Fibroblast of lung (primary cell): Measurements from ENCODE around the gene GPR137. TPM values are rescaled to one million over a fixed set of nuclear protein-coding genes. Genes with fewer than 3 reads are reported as not detected.

Experiments
- DNase-seq, 2 donors: peaks; one replicate each; pipeline versions ENCODE4 v3.0.0 to v3.0.0-alpha.2; 2010; ENCODE audit warnings: low read depth in 2 of 2
- H2AFZ ChIP-seq: 2 replicates; pipeline ENCODE4 v1.5.1; 2012; ENCODE audit warnings: low read length, control low read depth, inconsistent platforms
- H3K27ac ChIP-seq: 2 replicates; pipeline ENCODE4 v1.5.1; 2011; ENCODE audit warnings: low read length, control low read depth; ENCODE audit not compliant: insufficient read depth
- H3K27me3 ChIP-seq: 2 replicates; pipeline ENCODE4 v1.5.1; 2011; ENCODE audit warnings: mild to moderate bottlenecking, low read length; ENCODE audit not compliant: control insufficient read depth, insufficient read depth
- H3K36me3 ChIP-seq: 2 replicates; pipeline ENCODE4 v1.5.1; 2011; ENCODE audit warnings: low read length; ENCODE audit not compliant: control insufficient read depth, insufficient read depth
- H3K4me1 ChIP-seq: 2 replicates; pipeline ENCODE4 v1.5.1; 2011; ENCODE audit warnings: low read length; ENCODE audit not compliant: control insufficient read depth, insufficient read depth; ENCODE audit errors: extremely low read depth
- H3K4me2 ChIP-seq: 2 replicates; pipeline ENCODE4 v1.5.1; 2011; ENCODE audit warnings: low read length, control low read depth; ENCODE audit not compliant: insufficient read depth; ENCODE audit errors: extremely low read depth
- H3K4me3 ChIP-seq, 4 experiments: fragments of 200-600 bp in 1 of 4; sonication (generic) in 1 of 4; replicated peaks in 1 of 4; 2 replicates each; pipeline ENCODE4 v1.5.1; 2011 to 2016; ENCODE audit warnings: low read length in 4 of 4, low read depth in 3 of 4, mild to moderate bottlenecking in 3 of 4, control low read depth in 2 of 4, inconsistent platforms in 1 of 4, mixed read lengths in 1 of 4; ENCODE audit not compliant: insufficient read depth in 1 of 4; ENCODE audit errors: control extremely low read depth in 1 of 4
- H3K79me2 ChIP-seq: 2 replicates; pipeline ENCODE4 v1.5.1; 2012; ENCODE audit warnings: mild to moderate bottlenecking, low read length, inconsistent platforms; ENCODE audit not compliant: control insufficient read depth, insufficient read depth
- H3K9ac ChIP-seq: 2 replicates; pipeline ENCODE4 v1.5.1; 2011; ENCODE audit warnings: mild to moderate bottlenecking, low read length, control low read depth; ENCODE audit not compliant: insufficient read depth
- H3K9me3 ChIP-seq: 2 replicates; pipeline ENCODE4 v1.5.1; 2012; ENCODE audit warnings: low read depth, low read length; ENCODE audit not compliant: control insufficient read depth, insufficient read depth
- H4K20me1 ChIP-seq: 2 replicates; pipeline ENCODE4 v1.5.1; 2011; ENCODE audit warnings: low read length; ENCODE audit not compliant: control insufficient read depth, insufficient read depth; ENCODE audit errors: extremely low read depth
- EZH2 ChIP-seq: IDR thresholded peaks from 2 replicates; pipeline ENCODE4 v1.5.1; 2012; ENCODE audit warnings: low read length, control low read depth, mild to moderate bottlenecking; ENCODE audit errors: missing control alignments
- polyA plus RNA-seq, 2 donors: library from polyadenylated mRNA; depleted of rRNA in 1 of 2; stranded (reverse) in 1 of 2; unstranded in 1 of 2; fragments of >200 nt; gene quantifications; 2 replicates each; pipeline ENCODE4 v1.2.1, GENCODE V29; 2011 to 2012; ENCODE audit warnings: missing spikeins in 1 of 2
- total RNA-seq: library from RNA; depleted of rRNA; stranded (reverse); fragments of >200 nt; gene quantifications from 2 replicates; pipeline ENCODE4 v1.2.1, GENCODE V29; 2014
- TF ChIP-seq, protein P1 (sequence below), 2 donors: IDR thresholded peaks in 1 of 2; conservative IDR thresholded peaks in 1 of 2; 1 replicate in 1 of 2; 2 replicates in 1 of 2; pipeline ENCODE4 v1.5.1; 2011 to 2012; ENCODE audit warnings: low read length in 2 of 2, control low read depth in 1 of 2, inconsistent platforms in 1 of 2, low read depth in 1 of 2, mild to moderate bottlenecking in 1 of 2

GPR137 gene
- total and polyA plus RNA-seq, 2 donors (not counting 1 experiment from before 2014, with no cell fraction given), result 10.7 to 10.9 TPM

DNA sequence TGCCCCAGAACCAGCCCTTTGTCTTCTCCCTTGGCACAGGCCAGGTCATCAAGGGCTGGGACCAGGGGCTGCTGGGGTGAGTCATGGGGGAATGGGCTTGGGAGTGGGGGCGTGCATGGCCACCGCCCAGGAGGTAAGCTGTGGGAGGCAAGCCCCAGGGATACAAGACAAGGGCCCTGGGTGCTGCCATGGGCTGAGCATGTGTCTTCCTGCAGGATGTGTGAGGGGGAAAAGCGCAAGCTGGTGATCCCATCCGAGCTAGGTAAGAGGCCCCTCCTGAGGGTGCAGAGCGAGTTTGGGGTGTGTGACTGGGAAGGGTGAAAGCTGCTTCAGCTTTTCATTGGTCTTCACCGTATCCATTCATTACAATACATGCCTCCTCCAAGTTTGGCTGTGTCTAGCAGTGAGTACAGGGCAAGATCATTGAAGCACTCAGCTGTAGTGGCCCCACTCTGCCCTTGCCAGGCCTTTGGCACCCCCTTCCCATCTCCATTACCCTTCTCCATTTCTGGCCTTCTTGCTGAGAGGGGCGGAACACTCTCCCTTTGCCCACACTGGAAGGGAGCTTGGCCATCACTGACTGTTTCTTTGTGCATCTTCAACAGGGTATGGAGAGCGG, 42.3 kb upstream of the GPR137 start:
- TF ChIP-seq EZH2, result no peak
- TF ChIP-seq, protein P1, sequence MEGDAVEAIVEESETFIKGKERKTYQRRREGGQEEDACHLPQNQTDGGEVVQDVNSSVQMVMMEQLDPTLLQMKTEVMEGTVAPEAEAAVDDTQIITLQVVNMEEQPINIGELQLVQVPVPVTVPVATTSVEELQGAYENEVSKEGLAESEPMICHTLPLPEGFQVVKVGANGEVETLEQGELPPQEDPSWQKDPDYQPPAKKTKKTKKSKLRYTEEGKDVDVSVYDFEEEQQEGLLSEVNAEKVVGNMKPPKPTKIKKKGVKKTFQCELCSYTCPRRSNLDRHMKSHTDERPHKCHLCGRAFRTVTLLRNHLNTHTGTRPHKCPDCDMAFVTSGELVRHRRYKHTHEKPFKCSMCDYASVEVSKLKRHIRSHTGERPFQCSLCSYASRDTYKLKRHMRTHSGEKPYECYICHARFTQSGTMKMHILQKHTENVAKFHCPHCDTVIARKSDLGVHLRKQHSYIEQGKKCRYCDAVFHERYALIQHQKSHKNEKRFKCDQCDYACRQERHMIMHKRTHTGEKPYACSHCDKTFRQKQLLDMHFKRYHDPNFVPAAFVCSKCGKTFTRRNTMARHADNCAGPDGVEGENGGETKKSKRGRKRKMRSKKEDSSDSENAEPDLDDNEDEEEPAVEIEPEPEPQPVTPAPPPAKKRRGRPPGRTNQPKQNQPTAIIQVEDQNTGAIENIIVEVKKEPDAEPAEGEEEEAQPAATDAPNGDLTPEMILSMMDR (conservative IDR thresholded peaks at IDR 0.05 in 1 of 2, IDR thresholded peaks at IDR 0.05 in 1 of 2; ENCODE audit: low read depth in 1 of 2, low read length in 2 of 2), result no peak
- Histone ChIP-seq H3K4me3 (peak overlapping the region in 1 of 4 experiments; percentile 92), H3K4me2 (no peak overlapping the region), H3K79me2 (peaks cover 38% of the 10 kb centered on the region), H3K4me1 (peaks cover 23% of the 10 kb centered on the region), H3K36me3 (peaks cover 7% of the 10 kb centered on the region), H4K20me1 (no peaks in the 10 kb centered on the region), H3K27ac (no peak overlapping the region), H3K9ac (no peak overlapping the region), H3K9me3 (no peaks in the 10 kb centered on the region), H2AFZ (no peak overlapping the region), H3K27me3 (no peaks in the 10 kb centered on the region)
- DNase-seq, result no peak

DNA sequence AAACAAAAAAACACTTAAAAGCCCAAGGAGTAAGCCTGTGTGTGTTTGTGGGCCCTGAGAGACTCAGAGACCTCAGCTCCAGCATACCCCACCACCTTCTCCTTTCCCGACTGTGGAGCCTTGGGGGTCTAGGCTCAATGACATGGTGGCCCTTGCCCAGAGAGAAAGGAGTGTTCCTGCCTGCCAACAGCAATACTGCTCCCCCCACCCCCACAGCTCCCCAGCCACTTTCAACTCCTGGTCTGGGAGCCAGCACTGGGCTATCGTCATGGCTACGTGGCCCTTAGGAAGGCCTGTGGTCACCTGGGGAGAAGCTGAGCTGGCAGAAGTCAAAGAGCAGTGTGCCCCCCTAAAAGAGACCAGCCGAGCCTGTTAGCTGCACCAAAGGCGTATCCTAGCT, 41.5 kb upstream of the GPR137 start:
- Histone ChIP-seq H3K9ac (no peak overlapping the region), H3K79me2 (peaks cover 38% of the 10 kb centered on the region), H3K9me3 (no peaks in the 10 kb centered on the region), H3K27me3 (no peaks in the 10 kb centered on the region), H3K4me3 (peak overlapping the region in 1 of 4 experiments; percentile 25), H3K36me3 (peaks cover 4% of the 10 kb centered on the region), H3K27ac (peak overlapping the region; percentile 8), H3K4me1 (peaks cover 23% of the 10 kb centered on the region), H4K20me1 (no peaks in the 10 kb centered on the region), H2AFZ (no peak overlapping the region), H3K4me2 (no peak overlapping the region)
- TF ChIP-seq, protein P1 (conservative IDR thresholded peaks at IDR 0.05 in 1 of 2, IDR thresholded peaks at IDR 0.05 in 1 of 2; ENCODE audit: low read depth in 1 of 2, low read length in 2 of 2), result no peak
- no peak for TF ChIP-seq EZH2
- DNase-seq, result no peak

DNA sequence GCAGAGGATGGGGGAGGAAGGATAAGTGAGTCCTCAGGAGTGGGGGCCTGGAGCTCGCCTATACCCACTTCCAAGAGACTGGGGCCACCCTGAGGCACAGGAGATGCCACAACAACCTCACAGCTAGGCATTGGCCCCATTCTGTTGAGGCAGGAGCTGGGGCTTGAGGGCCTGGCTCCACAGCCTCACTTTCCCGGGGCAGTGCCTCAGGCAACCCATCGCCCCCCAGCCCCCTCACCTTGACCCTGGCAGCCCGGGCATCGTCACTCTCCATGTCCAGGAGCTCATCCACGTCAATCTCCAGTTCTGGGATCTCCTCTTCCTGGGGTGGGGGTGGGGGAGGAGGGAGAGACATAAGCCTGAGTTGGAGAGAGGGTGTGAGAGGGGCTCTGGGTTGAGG, 40.7 kb upstream of the GPR137 start:
- H3K27ac ChIP-seq, result peak overlapping the region; percentile 85
- DNase-seq, result no peak

More for the DNA sequence above, 40.7 kb upstream of the GPR137 start:
- peaks cover 23% of the 10 kb centered on the region for H3K4me1 ChIP-seq
- peak overlapping the region; percentile 92 for H3K4me2 ChIP-seq
- no peaks in the 10 kb centered on the region for H3K9me3 ChIP-seq
- peak overlapping the region; percentile 86 to 97 (median 94) for H3K4me3 ChIP-seq
- H3K9ac ChIP-seq, result peak overlapping the region; percentile 79
- peaks cover 38% of the 10 kb centered on the region for H3K79me2 ChIP-seq
- peaks cover 4% of the 10 kb centered on the region for H3K36me3 ChIP-seq
- H3K27me3 ChIP-seq, result no peaks in the 10 kb centered on the region
- no peaks in the 10 kb centered on the region for H4K20me1 ChIP-seq
- no peak overlapping the region for H2AFZ ChIP-seq
- TF ChIP-seq EZH2, result no peak
- TF ChIP-seq, protein P1 (conservative IDR thresholded peaks at IDR 0.05 in 1 of 2, IDR thresholded peaks at IDR 0.05 in 1 of 2; ENCODE audit: low read depth in 1 of 2, low read length in 2 of 2), result no peak
